Endothelial cell of umbilical vein (primary cell): ENCODE results near the gene NCOA7. TPM values are rescaled to one million over a fixed set of nuclear protein-coding genes. Genes with fewer than 3 reads are reported as not detected.
"Not testable (repeated sequence)": the region's sequence is repeated elsewhere in the genome, so short reads cannot be mapped to it uniquely, and the experiment has no call there.

ENCODE experiments used
- BruUV-seq: library from RNA; stranded (reverse); fragments of 400-500 nt; replicated peaks from 2 replicates; lab custom pipeline; 2021; lab: Mats Ljungman, UMichigan
- CTCF ChIA-PET: fragments of 300-600, 350-600 bp; sonication (Branson Sonifier 250); formaldehyde crosslinking; loops from one replicate; lab custom pipeline; 2021; ENCODE audit warnings: antibody characterized with exemption, inconsistent platforms; lab: Charles Lee
- POLR2A ChIA-PET: fragments of 300-600, 350-600 bp; sonication (Branson Sonifier 250); formaldehyde crosslinking; loops from one replicate; lab custom pipeline; 2021; ENCODE audit warnings: antibody characterized with exemption, inconsistent platforms; lab: Charles Lee
- DNase-seq: peaks from one replicate; pipeline ENCODE4 v3.0.0-alpha.2; 2011; ENCODE audit warnings: low read depth, low spot score
- FAIRE-seq: peaks from 2 replicates; lab custom pipeline; 2011; peaks lifted over from hg19 to GRCh38; lab: Jason Lieb, UNC
- H2AFZ ChIP-seq: 2 replicates; pipeline ENCODE4 v1.6.0; 2012; ENCODE audit warnings: low read depth, low read length, control low read depth, inconsistent platforms
- H3K27ac ChIP-seq: 2 replicates; pipeline ENCODE4 v1.5.1; 2011; ENCODE audit warnings: low read depth, mild to moderate bottlenecking, control low read depth, low read length, moderate library complexity; ENCODE audit not compliant: insufficient read depth
- H3K27me3 ChIP-seq, 2 experiments: 2 replicates each; pipeline versions ENCODE4 v1.6.0 to v1.6.1; 2011; ENCODE audit warnings: low read length in 2 of 2, mixed read lengths in 1 of 2; ENCODE audit not compliant: control insufficient read depth in 2 of 2, insufficient read depth in 2 of 2
- H3K36me3 ChIP-seq, 2 experiments: 2 replicates in 1 of 2; 3 replicates in 1 of 2; pipeline ENCODE4 v1.5.1; 2011; ENCODE audit warnings: low read length in 2 of 2, mild to moderate bottlenecking in 1 of 2, moderate library complexity in 1 of 2; ENCODE audit not compliant: control insufficient read depth in 2 of 2, insufficient read depth in 2 of 2; ENCODE audit errors: extremely low read depth in 1 of 2
- H3K4me1 ChIP-seq: 3 replicates; pipeline ENCODE4 v1.5.1; 2011; ENCODE audit warnings: mild to moderate bottlenecking, low read length; ENCODE audit not compliant: control insufficient read depth, insufficient read depth; ENCODE audit errors: extremely low read depth
- H3K4me2 ChIP-seq: 2 replicates; pipeline ENCODE4 v1.6.1; 2011; ENCODE audit warnings: low read length, control low read depth, mixed read lengths; ENCODE audit not compliant: insufficient read depth
- H3K4me3 ChIP-seq, 3 experiments: fragments of 200-600 bp in 1 of 3; sonication (generic), shearing (Covaris generic) in 1 of 3; replicated peaks in 1 of 3; 2 replicates each; pipeline ENCODE4 v1.5.1; 2011 to 2016; ENCODE audit warnings: control low read depth in 3 of 3, low read length in 3 of 3, mild to moderate bottlenecking in 2 of 3, inconsistent platforms in 1 of 3, low read depth in 1 of 3, moderate library complexity in 1 of 3; ENCODE audit not compliant: insufficient read depth in 1 of 3
- H3K79me2 ChIP-seq: 2 replicates; pipeline ENCODE4 v1.6.0; 2012; ENCODE audit warnings: low read length, inconsistent platforms; ENCODE audit not compliant: control insufficient read depth, insufficient read depth
- H3K9ac ChIP-seq: replicated peaks from 2 replicates; pipeline ENCODE3; 2011; ENCODE audit warnings: low read length, control low read depth; ENCODE audit not compliant: insufficient read depth; ENCODE audit errors: extremely low read depth
- H3K9me1 ChIP-seq: replicated peaks from 3 replicates; pipeline ENCODE4 v1.6.0; 2011; ENCODE audit warnings: mild to moderate bottlenecking, low read length; ENCODE audit not compliant: control insufficient read depth, insufficient read depth; ENCODE audit errors: extremely low read depth
- H3K9me3 ChIP-seq: replicated peaks from 2 replicates; pipeline ENCODE4 v1.5.1; 2012; ENCODE audit warnings: low read length, inconsistent platforms; ENCODE audit not compliant: control insufficient read depth, insufficient read depth
- H4K20me1 ChIP-seq: replicated peaks from 2 replicates; pipeline ENCODE3; 2011; ENCODE audit warnings: mild to moderate bottlenecking, low read length; ENCODE audit not compliant: control insufficient read depth, insufficient read depth; ENCODE audit errors: extremely low read depth
- EZH2 ChIP-seq: IDR thresholded peaks from 2 replicates; pipeline ENCODE4 v1.6.1; 2012; ENCODE audit warnings: borderline replicate concordance, low read depth, mild to moderate bottlenecking, moderate library complexity, low read length, inconsistent platforms; ENCODE audit not compliant: severe bottlenecking
- FOS ChIP-seq: IDR thresholded peaks from 2 replicates; pipeline ENCODE4 v1.6.1; 2011; ENCODE audit warnings: mild to moderate bottlenecking, low read length, moderate library complexity, borderline replicate concordance; ENCODE audit not compliant: insufficient read depth
- GATA2 ChIP-seq: IDR thresholded peaks from 2 replicates; pipeline ENCODE4 v1.7.0; 2011; ENCODE audit warnings: low read depth, mild to moderate bottlenecking, moderate library complexity, mixed read lengths, low read length; ENCODE audit not compliant: insufficient read length, insufficient read depth
- JUN ChIP-seq: IDR thresholded peaks from 2 replicates; pipeline ENCODE4 v1.6.1; 2011; ENCODE audit warnings: borderline replicate concordance, low read depth; ENCODE audit not compliant: insufficient read length, insufficient read depth
- MYC ChIP-seq: IDR thresholded peaks from one replicate; pipeline ENCODE4 v1.6.1; 2011; ENCODE audit warnings: mild to moderate bottlenecking, low read depth, low read length
- POLR2A ChIP-seq: IDR thresholded peaks from 2 replicates; pipeline ENCODE4 v1.6.1; 2012; ENCODE audit warnings: low read depth, mild to moderate bottlenecking, control low read depth, low read length
- POLR2AphosphoS5 ChIP-seq: IDR thresholded peaks from 2 replicates; pipeline ENCODE4 v1.6.1; 2012; ENCODE audit warnings: low read depth, mild to moderate bottlenecking, control low read depth, low read length, moderate library complexity; ENCODE audit not compliant: insufficient read depth
- dilution Hi-C: fragments of 300-500 bp; cut with MboI; formaldehyde crosslinking; loops from one replicate; pipeline ENCODE4 v1.15.0; 2019; ENCODE audit warnings: low sequenced_read_pairs; ENCODE audit not compliant: extremely low pct_ligation_motif_present
- intact Hi-C: fragments of 100-400 bp; cut with micrococcal nuclease; formaldehyde crosslinking; loops from one replicate; pipeline ENCODE4 v1.10.0; 2022
- polyA plus RNA-seq, 4 experiments: library from polyadenylated mRNA; depleted of rRNA in 3 of 4; stranded (reverse) in 3 of 4; unstranded in 1 of 4; fragments of >200 nt; gene quantifications; 2 replicates each; pipeline versions ENCODE4 v1.2.1 to v1.2.3, GENCODE V29; 2011 to 2012; ENCODE audit warnings: missing spikeins in 1 of 4
- total RNA-seq: library from RNA; stranded (reverse); gene quantifications from 2 replicates; pipeline ENCODE4 v1.2.3, GENCODE V29; 2021
- TF ChIP-seq, protein P1 (sequence below), 2 donors: IDR thresholded peaks; 1 replicate in 1 of 2; 2 replicates in 1 of 2; pipeline ENCODE4 v1.5.1; 2011; ENCODE audit warnings: low read length in 2 of 2, mild to moderate bottlenecking in 2 of 2, moderate library complexity in 2 of 2, control low read depth in 1 of 2, inconsistent platforms in 1 of 2, low read depth in 1 of 2; ENCODE audit not compliant: insufficient read depth in 1 of 2; ENCODE audit errors: extremely low read depth in 1 of 2
- TF ChIP-seq, protein P2 (sequence below): IDR thresholded peaks from 2 replicates; pipeline ENCODE4 v1.6.1; 2011; ENCODE audit not compliant: insufficient read depth, insufficient read length

The NCOA7 gene
- total and polyA plus RNA-seq, 2 donors (not counting 3 experiments of a cell fraction or from before 2014, with no cell fraction given): 27.7 to 71.2 TPM

DNA sequence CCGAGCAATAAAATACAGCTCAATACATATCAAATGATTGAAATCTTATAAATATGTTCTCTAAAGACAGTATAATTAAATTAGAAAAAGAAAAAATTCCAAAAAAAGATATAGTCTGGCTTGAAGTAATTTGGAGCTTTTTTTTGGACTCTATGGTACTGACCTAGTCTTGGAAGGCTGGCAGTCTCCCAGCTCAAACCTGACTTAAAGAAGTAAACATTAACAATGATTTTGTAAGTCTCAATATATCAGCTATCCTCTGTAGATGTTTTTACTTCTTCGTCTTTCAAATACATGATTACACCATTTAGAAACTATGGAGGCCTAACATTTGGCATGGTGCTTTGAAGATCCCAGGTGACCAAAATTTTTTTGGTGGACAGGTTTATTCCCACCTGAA, 180.0 kb downstream of the NCOA7 start:
- Histone ChIP-seq H3K9me3 (no peaks in the 10 kb centered on the region), H3K79me2 (no peaks in the 10 kb centered on the region), H3K27ac (no peak overlapping the region), H3K4me2 (no peak overlapping the region), H3K9me1 (no peaks in the 10 kb centered on the region), H3K36me3 (peaks cover 0 to 3% of the 10 kb centered on the region in 2 experiments), H4K20me1 (no peaks in the 10 kb centered on the region), H3K4me1 (no peaks in the 10 kb centered on the region), H3K9ac (no peak overlapping the region), H2AFZ (no peak overlapping the region), H3K27me3 (no peaks in the 10 kb centered on the region), H3K4me3 (no peak overlapping the region)
- ChIA-PET CTCF (interaction anchor here (1.0 to 2.3 kb wide), 7 partner anchors 14 to 657 kb away, joined by 3 to 17 read pairs (median 5); partner anchors contain the start of genes HINT3, NCOA7 and TRMT11), POLR2A (no interaction called here)
- BruUV-seq: no TSS peak
- FAIRE-seq: no peak
- TF ChIP-seq, protein P1, sequence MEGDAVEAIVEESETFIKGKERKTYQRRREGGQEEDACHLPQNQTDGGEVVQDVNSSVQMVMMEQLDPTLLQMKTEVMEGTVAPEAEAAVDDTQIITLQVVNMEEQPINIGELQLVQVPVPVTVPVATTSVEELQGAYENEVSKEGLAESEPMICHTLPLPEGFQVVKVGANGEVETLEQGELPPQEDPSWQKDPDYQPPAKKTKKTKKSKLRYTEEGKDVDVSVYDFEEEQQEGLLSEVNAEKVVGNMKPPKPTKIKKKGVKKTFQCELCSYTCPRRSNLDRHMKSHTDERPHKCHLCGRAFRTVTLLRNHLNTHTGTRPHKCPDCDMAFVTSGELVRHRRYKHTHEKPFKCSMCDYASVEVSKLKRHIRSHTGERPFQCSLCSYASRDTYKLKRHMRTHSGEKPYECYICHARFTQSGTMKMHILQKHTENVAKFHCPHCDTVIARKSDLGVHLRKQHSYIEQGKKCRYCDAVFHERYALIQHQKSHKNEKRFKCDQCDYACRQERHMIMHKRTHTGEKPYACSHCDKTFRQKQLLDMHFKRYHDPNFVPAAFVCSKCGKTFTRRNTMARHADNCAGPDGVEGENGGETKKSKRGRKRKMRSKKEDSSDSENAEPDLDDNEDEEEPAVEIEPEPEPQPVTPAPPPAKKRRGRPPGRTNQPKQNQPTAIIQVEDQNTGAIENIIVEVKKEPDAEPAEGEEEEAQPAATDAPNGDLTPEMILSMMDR (IDR thresholded peaks at IDR 0.05; ENCODE audit: extremely low read depth in 1 of 2, insufficient read depth in 1 of 2, low read depth in 1 of 2, low read length in 2 of 2): no peak
- TF ChIP-seq GATA2 (no peak), JUN (no peak), MYC (no peak), POLR2A (no peak), POLR2AphosphoS5 (no peak), EZH2 (no peak), FOS (no peak)
- TF ChIP-seq, protein P2, sequence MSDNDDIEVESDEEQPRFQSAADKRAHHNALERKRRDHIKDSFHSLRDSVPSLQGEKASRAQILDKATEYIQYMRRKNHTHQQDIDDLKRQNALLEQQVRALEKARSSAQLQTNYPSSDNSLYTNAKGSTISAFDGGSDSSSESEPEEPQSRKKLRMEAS: no peak
- DNase-seq: no peak
- dilution Hi-C loops: no loop called here
- intact Hi-C loops: loop anchor here (5.0 kb wide), 1 partner anchor 113 kb away; no protein-coding TSS in a partner anchor

DNA sequence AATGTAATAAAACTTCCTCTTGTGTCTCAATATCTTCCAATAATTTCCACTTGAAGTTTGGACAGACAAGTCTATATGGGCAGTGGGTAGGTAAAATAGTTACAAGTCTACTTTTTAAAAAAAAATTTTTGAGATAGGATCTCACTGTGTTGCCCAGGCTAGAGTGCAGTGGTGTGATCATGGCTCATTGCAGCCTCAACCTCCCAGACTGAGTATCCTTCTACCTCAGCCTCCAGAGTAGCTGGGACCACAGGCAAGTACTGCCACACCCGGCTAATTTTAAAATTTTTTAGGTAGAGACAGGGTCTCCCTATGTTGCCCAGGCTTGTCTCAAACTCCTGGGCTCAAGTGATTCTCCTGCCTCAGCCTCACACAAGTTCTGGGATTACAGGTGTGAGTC, 181.7 kb downstream of the NCOA7 start:
- H3K9me1 ChIP-seq, H4K20me1 ChIP-seq, H3K27ac ChIP-seq, H3K36me3 ChIP-seq, H3K4me2 ChIP-seq, FAIRE-seq, dilution Hi-C loops, H3K9ac ChIP-seq, BruUV-seq, H3K9me3 ChIP-seq, H3K27me3 ChIP-seq, H3K4me3 ChIP-seq, H3K4me1 ChIP-seq, H2AFZ ChIP-seq, H3K79me2 ChIP-seq, DNase-seq, POLR2A ChIA-PET: not testable (repeated sequence)
- intact Hi-C loops: loop anchor here (5.0 kb wide), 1 partner anchor 115 kb away; no protein-coding TSS in a partner anchor
- CTCF ChIA-PET: interaction anchor here (0.7 to 3.0 kb wide), 6 partner anchors 16 to 187 kb away, joined by 4 to 76 read pairs (median 16); partner anchors contain the start of gene NCOA7
